ENCODE measurements around the gene CD33.

The CD33 gene

DNA sequence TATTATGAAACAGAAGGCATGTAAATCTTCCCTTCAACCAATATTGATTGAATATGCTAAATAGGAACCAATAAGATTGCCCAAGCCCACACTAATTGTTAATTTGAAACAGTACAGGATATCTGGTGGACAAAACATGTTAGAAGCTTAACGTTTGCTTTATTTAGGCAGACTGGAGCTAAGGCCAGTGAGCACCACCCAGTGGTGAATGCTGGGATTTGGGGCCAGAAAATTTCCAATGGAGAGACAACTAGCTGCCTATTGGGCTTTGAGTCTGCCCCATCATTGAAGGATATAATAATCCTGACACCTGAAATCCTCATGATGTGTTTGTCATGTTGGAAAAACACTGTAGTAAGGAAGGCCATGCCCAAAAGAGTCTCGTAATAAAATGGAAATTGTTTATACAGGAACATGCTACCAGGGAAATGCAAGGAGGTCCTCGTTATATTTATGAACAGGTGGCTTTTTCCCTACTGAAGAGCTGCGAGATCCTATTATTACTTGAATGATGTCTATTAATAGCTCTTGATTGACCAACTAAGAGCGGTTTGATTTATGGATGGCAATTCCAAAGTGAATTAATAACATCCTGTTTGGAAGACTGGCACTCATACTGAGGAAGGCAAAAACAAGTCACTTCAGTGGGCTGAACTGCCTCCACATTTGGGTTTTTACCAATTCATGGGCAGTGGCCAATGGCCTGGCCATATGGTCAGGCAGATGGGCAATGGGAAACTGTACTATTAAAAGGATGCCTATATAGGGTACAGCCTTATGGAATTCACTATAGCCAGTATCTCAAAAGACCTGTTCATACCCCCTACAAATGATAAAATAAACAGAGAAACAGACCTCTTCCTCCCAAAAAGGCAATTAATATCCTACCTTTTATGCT is 34.7 kb downstream of the CD33 start:
- peak; percentile 77 for DNase-seq

DNA sequence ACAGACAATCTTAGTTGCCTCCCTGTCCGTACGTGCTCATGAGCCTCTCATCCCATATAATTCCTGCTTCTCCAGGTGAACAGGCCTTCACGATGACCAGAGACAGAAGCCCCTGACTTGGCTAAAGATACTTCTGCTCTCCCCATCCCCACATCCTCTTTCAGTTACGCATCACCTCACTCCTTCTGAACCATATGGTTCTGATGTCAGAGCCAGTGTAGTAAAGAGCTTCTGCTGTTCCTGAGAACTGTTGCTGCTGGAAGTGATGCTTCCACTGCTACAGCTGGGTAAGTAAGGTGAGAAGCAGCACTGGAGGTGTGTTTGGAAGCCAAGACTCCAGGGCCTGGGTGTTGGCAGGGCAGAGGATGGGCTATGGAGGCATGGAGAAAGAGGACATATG is 38.9 kb downstream of the CD33 start:
- no peak for DNase-seq

DNA sequence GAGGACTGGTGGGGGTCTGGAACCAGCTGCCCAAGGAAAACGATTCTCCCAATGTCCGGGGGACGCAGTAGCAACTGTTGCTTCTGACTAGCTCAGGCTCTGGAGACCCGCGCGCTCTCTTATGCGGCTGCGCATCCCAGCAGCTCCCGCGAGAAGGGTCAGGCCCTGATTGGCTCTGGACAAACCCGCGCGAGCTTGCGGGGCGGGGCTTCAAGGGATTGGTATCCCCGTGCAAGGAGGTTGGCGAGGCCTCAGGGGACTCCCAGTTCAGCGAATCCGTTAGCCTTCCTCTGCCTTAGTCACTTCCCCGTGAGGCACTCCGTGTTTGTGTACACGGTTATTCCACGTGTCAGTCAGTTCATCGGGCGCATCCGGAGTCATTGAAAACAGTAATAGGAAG is 46.2 kb downstream of the CD33 start:
- no peak for DNase-seq

DNA sequence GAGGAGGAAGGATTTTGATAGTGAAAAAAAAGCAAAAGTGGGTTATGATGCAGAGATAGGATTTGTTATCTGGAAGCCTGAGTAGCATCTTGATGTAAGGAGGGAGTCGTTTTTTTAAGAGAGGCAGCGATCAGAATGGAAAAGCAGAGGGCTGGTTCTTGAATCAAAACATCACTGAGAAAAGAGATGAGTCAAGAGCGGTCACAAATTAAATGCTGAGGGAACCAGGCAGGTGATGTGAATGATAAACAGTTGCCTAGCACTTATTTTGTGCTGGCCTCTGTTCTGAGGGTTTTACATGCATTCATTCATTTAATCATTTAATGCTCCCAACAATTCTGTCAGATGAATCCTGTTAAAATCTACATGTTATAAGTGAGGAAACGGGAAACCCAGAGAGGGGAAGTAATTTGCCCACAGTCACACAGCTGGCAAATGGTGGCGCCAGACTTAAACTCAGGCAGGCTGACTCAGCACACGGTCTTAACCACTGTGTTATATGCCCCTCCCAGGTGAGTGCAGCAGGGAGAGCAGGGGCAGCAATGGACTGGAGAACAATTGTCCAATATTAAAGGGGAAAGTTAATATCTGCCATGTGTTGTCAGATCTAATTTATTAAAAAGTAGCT is 47.4 kb downstream of the CD33 start:
- DNase-seq, result peak; percentile 35

DNA sequence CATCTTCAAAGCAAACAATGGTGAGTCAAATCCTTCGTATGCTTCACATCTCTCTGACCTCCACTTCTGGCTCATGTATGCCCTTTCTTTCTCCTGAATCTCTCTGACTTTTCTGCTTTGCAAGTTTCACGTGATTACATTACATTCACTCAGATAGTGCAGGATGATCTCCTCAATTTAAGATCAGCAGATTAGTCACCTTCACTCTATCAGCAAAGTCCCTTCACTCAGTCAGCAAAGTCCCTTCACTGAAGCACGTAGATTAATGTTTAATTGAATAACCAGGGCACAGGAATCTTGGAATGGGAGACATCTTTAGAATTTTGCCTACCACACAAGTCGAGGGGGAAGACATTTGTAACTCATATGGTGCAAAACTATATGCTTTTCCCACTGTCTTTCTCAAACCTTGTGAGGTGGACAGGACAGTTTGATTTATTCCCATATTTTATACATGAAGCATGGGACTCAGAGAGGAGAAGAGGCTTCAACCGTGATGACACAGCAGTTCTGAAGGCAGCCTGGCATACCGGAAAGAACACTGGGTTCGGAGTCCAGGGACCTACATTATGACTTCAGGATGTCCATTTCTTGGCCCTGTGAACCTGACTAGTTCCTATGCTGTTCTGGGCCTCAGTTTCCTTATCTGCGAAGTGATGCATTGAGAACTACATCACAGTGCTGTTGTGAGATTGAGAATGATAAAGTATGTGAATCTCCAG is 49.3 kb downstream of the CD33 start:
- DNase-seq, result no peak

DNA sequence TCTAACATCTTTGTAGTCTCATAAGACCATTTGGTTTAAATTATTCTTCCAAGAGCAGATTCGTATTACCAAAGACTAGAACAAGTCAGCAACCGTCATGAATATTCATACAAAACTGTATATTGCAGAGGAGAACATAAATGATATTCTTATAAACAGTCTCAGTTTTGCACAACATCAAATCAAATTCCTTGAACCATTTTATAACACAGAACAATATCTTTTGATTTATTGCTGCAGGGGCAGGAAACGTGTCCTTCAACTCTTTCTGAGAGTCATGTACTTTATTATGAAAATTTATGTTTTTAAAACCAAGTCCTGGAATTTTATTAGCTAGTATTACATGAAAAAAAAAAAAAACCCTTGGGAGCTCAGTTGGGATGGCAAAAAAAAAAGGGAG is 52.2 kb downstream of the CD33 start:
- no peak for DNase-seq

DNA sequence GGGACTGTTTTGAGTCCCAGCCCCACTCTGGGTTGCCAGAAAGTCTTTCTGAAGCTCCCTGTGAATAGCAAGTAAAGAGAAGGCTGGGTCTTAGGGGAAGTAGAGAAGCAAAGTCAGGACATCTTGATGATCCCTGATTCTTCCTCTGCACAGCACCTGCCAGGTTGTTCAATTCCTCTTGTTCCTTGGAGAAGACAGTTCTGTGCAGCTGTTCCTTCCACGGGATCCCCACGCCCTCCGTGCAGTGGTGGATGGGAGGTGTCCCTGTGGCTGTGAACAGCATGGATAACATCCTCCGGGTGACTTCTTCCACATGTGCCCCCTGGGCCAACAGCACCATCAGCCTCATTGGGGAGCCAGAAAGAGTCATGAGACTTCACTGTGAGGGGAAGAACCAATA is 57.5 kb downstream of the CD33 start:
- DNase-seq, result no peak

DNA sequence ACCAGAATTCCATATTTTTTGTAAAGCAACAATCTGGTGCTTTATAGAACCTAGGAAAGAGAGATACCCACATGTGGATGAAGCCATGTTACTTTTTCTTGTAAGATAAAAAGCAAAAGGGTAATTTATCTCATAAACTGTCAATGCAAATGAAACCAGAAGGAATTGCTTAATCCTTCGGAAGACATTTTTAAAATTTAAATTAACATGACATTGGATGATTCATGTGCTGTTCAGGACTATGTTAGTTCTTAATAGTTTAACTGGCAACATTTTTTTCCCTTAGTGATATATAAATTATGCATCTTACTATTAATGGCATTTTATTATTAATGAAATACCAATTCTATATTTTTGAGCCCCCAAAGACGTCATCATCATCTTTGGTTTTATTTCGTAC is 60.8 kb downstream of the CD33 start:
- DNase-seq, result no peak
